Calu3 (cell line): ENCODE measurements around the gene DNASE1L1. TPM values are rescaled to one million over a fixed set of nuclear protein-coding genes. Genes with fewer than 3 reads are reported as not detected.

Experiments used
- BruUV-seq: library from RNA; stranded (reverse); fragments of 400-500 nt; replicated peaks from 2 replicates; lab custom pipeline; 2021; lab: Mats Ljungman, UMichigan
- CTCF ChIA-PET: fragments of 300-600 bp; sonication (Branson Sonifier 250); formaldehyde crosslinking; loops from one replicate; lab custom pipeline; 2022; ENCODE audit warnings: antibody characterized with exemption; lab: Charles Lee
- DNase-seq: peaks from one replicate; pipeline ENCODE4 v3.0.0; 2022
- H3K27ac Mint-ChIP-seq: one replicate; pipeline ENCODE4 v1.8.0; 2022; ENCODE audit warnings: mixed read lengths; ENCODE audit not compliant: unreplicated experiment
- H3K27me3 Mint-ChIP-seq: one replicate; pipeline ENCODE4 v1.8.0; 2022; ENCODE audit warnings: mixed read lengths; ENCODE audit not compliant: unreplicated experiment
- H3K36me3 Mint-ChIP-seq: one replicate; pipeline ENCODE4 v1.8.0; 2022; ENCODE audit warnings: mild to moderate bottlenecking, moderate library complexity, mixed read lengths; ENCODE audit not compliant: insufficient read depth, unreplicated experiment
- H3K4me1 Mint-ChIP-seq: one replicate; pipeline ENCODE4 v1.8.0; 2022; ENCODE audit warnings: mild to moderate bottlenecking, low read depth, mixed read lengths; ENCODE audit not compliant: unreplicated experiment
- H3K4me3 Mint-ChIP-seq: one replicate; pipeline ENCODE4 v1.8.0; 2022; ENCODE audit warnings: mild to moderate bottlenecking, low read depth, moderate library complexity, mixed read lengths; ENCODE audit not compliant: unreplicated experiment
- H3K9me3 Mint-ChIP-seq: one replicate; pipeline ENCODE4 v1.8.0; 2022; ENCODE audit warnings: low read depth, mixed read lengths; ENCODE audit not compliant: unreplicated experiment
- intact Hi-C: fragments of 100-400 bp; cut with micrococcal nuclease; formaldehyde crosslinking; loops from one replicate; pipeline ENCODE4 v1.10.0; 2022; ENCODE audit not compliant: unreplicated experiment
- total RNA-seq: library from RNA; stranded (reverse); gene quantifications from 2 replicates; pipeline ENCODE4 v1.2.3, GENCODE V29; 2022
- TF ChIP-seq, protein P1 (sequence below): fragments of 200-600 bp; IDR thresholded peaks from one replicate; pipeline ENCODE4 v1.8.0; 2022; ENCODE audit warnings: antibody characterized with exemption; ENCODE audit not compliant: unreplicated experiment

Gene DNASE1L1
- total RNA-seq, 1 experiment from 2014 or later: 30.6 TPM

DNA sequence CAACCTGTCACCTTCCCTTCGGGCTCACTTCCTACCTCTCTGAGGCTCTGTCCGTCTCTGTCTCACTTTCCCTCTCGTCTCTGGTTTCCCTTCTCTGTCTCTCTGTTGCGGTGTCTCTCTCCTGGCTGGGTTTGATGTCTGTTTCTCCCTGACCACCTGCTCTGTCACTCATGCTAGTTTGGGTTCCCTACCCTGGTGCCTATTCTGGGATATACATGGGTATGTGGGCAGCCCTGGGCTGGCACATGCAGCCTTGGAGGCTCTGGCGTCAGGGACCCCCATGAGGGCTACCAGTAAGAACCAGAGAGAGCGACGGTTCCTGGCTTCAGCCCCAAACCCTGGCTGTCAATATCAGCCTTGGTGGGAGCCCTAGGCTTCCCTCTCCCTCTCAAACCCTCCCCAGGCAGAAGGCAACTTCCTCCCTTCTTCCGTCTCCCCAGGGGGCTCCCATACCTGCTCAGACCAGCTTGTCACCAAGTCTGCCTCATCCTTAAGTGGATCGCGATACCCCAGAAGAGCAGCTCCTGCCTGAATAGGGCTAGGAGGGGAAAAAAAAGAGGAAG is 314 bp downstream of the DNASE1L1 start:
- peaks cover 19% of the 10 kb centered on the region for H3K4me1 Mint-ChIP-seq
- H3K27ac Mint-ChIP-seq: peak overlapping the region; percentile 72
- TF ChIP-seq, protein P1, sequence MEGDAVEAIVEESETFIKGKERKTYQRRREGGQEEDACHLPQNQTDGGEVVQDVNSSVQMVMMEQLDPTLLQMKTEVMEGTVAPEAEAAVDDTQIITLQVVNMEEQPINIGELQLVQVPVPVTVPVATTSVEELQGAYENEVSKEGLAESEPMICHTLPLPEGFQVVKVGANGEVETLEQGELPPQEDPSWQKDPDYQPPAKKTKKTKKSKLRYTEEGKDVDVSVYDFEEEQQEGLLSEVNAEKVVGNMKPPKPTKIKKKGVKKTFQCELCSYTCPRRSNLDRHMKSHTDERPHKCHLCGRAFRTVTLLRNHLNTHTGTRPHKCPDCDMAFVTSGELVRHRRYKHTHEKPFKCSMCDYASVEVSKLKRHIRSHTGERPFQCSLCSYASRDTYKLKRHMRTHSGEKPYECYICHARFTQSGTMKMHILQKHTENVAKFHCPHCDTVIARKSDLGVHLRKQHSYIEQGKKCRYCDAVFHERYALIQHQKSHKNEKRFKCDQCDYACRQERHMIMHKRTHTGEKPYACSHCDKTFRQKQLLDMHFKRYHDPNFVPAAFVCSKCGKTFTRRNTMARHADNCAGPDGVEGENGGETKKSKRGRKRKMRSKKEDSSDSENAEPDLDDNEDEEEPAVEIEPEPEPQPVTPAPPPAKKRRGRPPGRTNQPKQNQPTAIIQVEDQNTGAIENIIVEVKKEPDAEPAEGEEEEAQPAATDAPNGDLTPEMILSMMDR: no peak
- H3K36me3 Mint-ChIP-seq: peaks cover 58% of the 10 kb centered on the region
- intact Hi-C loops: loop anchor here (5.0 kb wide), 1 partner anchor 84 kb away; the partner anchor contains the start of gene SLC10A3
- CTCF ChIA-PET: interaction anchor here (1.0 to 2.0 kb wide), 2 partner anchors 15 to 35 kb away, joined by 3 to 7 read pairs; no protein-coding TSS in a partner anchor
- DNase-seq: no peak
- H3K9me3 Mint-ChIP-seq: no peaks in the 10 kb centered on the region
- no peaks in the 10 kb centered on the region for H3K27me3 Mint-ChIP-seq
- no TSS peak for BruUV-seq
- H3K4me3 Mint-ChIP-seq: peak overlapping the region; percentile 81

DNA sequence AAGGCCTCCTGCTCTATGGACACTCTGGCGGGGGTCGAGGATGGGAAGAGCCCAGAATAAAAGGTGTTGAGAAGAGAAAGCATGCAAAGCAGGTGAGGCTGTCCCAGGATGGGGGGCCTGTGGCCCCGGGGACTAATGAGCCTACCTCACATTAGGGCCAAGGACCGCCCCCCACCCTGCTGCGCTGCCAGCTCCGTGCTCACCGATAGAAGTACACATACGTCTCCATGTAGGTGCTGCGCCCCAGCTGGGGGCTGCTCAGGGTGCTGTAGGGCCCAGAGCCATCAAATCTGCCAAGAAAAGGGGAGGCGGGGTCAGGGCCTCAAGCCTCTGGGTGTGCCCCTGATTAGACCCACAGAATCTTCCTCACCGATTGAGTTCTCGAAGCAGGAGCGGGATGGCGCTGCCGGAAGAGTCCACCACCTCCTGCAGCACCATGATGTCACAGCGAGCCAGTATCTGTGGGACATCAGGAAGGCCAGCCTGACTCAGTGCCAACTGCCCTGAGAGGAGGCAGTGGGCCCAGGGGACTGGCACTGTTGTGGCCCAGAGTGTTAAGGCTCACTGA is 4.3 kb downstream of the DNASE1L1 start:
- TF ChIP-seq, protein P1: no peak
- DNase-seq: no peak
- Mint-ChIP-seq H3K27me3 (no peaks in the 10 kb centered on the region), H3K4me3 (no peak overlapping the region), H3K4me1 (peaks cover 17% of the 10 kb centered on the region), H3K36me3 (peaks cover 66% of the 10 kb centered on the region), H3K9me3 (no peaks in the 10 kb centered on the region), H3K27ac (no peak overlapping the region)
- BruUV-seq: no TSS peak
- CTCF ChIA-PET: no interaction called here
- intact Hi-C loops: loop anchor here (5.0 kb wide), 1 partner anchor 88 kb away; the partner anchor contains the start of gene SLC10A3

DNA sequence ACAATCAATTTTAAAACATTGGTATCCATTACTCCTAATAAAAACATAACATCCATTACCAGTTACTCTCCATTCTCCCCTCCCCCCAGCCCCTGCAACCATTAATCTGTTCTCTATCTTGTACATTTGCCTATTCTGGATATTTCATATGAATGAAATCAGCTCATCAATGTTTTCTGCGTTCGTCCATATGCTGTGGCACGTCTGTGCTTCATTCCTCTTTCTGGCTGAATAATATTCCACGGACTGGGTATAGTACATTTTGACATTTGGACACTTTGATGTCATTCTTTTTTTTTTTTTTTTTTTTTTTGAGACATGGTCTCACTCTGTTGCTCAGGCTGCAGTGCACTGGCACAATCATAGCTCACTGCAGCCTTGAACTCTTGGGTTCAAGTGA is 5.2 kb downstream of the DNASE1L1 start:
- no peak for DNase-seq
- no peak overlapping the region for H3K27ac Mint-ChIP-seq
- peaks cover 66% of the 10 kb centered on the region for H3K36me3 Mint-ChIP-seq
- no peaks in the 10 kb centered on the region for H3K9me3 Mint-ChIP-seq
- no peak overlapping the region for H3K4me3 Mint-ChIP-seq
- intact Hi-C loops: no loop called here
- peaks cover 8% of the 10 kb centered on the region for H3K4me1 Mint-ChIP-seq
- no TSS peak for BruUV-seq
- peaks cover 5% of the 10 kb centered on the region for H3K27me3 Mint-ChIP-seq
- TF ChIP-seq, protein P1: no peak
- CTCF ChIA-PET: interaction anchor here (0.6 kb wide), 1 partner anchor 23 kb away, joined by 3 read pairs; no protein-coding TSS in a partner anchor

DNA sequence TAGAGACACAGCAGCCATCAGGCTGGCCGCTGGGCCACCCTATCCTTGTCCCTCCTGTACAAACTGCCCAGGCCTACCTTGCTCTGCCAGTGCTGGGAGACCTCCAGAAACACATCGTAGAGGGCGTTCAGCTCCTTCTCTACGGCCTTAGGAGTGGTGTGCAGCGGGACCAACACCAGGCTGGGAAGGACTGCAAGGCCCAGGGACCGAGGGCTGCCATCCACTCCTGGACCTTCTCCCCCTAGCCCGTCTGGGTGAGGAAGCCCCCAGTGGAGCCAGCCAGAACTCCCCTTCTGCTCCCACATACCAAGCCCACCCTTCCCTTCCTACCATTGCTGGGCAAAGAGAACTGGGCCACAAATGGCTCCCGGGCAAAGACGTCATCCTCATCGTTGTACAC is 5.9 kb downstream of the DNASE1L1 start:
- peaks cover 67% of the 10 kb centered on the region for H3K36me3 Mint-ChIP-seq
- TF ChIP-seq, protein P1: no peak
- CTCF ChIA-PET: no interaction called here
- intact Hi-C loops: no loop called here
- no peak overlapping the region for H3K27ac Mint-ChIP-seq
- H3K4me1 Mint-ChIP-seq: peaks cover 2% of the 10 kb centered on the region
- H3K27me3 Mint-ChIP-seq: peaks cover 11% of the 10 kb centered on the region
- no peak for DNase-seq
- H3K9me3 Mint-ChIP-seq: no peaks in the 10 kb centered on the region
- no TSS peak for BruUV-seq
- H3K4me3 Mint-ChIP-seq: no peak overlapping the region
